ENCODE results near the gene AP5S1. TPM values are rescaled to one million over a fixed set of nuclear protein-coding genes. Genes with fewer than 3 reads are reported as not detected.

The AP5S1 gene
- total and polyA plus RNA-seq, 9 of the 15 experiments (the other 6 are each of a cell fraction or from before 2014, with no cell fraction given) = 2.6 to 8.8 (median 4.4) TPM

DNA sequence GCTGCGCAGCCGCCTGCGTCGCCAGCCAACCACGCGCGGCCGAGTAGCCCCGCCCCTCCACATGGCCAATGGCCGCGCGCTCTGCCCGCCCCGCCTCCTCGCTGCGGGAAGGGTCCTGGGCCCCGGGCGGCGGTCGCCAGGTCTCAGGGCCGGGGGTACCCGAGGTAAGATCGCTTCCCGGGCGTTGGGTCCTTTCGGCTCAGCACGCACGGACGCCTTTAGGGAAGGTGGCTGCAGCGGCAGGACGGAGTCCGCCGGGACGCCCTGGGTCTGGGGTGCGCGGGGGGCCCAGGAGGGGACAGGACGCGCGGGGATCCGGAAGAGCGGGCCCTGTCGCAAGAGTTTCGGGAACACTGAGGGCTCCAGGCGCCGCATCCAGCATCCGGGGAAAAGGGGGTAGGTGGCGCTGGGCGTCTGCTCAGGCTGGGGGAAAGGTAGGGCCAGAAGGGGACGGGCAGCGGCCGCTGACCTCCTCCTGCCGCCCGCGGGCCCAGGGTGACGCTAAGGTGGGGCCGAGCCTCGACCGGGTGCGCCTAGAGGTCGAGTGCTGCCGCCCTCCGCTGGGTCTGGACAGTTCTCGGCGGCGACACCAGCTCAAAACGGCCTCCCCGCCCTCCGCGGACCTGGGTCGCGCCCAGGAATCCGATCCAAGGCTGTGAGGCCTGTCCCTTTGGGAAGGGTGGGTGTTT, 26.5 kb downstream of the AP5S1 start, which contains the start of gene MAVS (continued):
- TF ChIP-seq FOXJ2 (tag; IDR thresholded peaks at IDR 0.05) (no peak), ZNF12 (CRISPR knock-in tag; IDR thresholded peaks at IDR 0.05) (no peak; the same call in 1 of the 2 replicates), SNIP1 (IDR thresholded peaks at IDR 0.05; ENCODE audit: low read depth) (no peak), ZBTB8A (IDR thresholded peaks at IDR 0.05; ENCODE audit: partially characterized antibody) (no peak), TRIM24 (IDR thresholded peaks at IDR 0.05) (no peak), CREM (IDR thresholded peaks at IDR 0.05; ENCODE audit: low read depth) (peak; percentile 40; the same call in 1 of the 2 replicates), ZNF586 (CRISPR knock-in tag; conservative IDR thresholded peaks at IDR 0.05) (no peak), TEAD2 (tag; IDR thresholded peaks at IDR 0.05) (no peak), CHD1 (IDR thresholded peaks at IDR 0.05; ENCODE audit: low read length) (no peak), ZFX (CRISPR knock-in tag; IDR thresholded peaks at IDR 0.05) (peak; percentile 97), GABPA (tag; conservative IDR thresholded peaks at IDR 0.05; ENCODE audit: low read depth) (0 out of 2 replicates have a peak, but pooled peaks have one; percentile 35), SIN3A (IDR thresholded peaks at IDR 0.05; ENCODE audit: borderline replicate concordance in 2 of 2, control insufficient read depth in 1 of 2, low read depth in 2 of 2, low read length in 2 of 2) (peak in 1 of 2 experiments; percentile 63; a peak in 1 of 4 replicates)
- TF ChIP-seq, protein P1, sequence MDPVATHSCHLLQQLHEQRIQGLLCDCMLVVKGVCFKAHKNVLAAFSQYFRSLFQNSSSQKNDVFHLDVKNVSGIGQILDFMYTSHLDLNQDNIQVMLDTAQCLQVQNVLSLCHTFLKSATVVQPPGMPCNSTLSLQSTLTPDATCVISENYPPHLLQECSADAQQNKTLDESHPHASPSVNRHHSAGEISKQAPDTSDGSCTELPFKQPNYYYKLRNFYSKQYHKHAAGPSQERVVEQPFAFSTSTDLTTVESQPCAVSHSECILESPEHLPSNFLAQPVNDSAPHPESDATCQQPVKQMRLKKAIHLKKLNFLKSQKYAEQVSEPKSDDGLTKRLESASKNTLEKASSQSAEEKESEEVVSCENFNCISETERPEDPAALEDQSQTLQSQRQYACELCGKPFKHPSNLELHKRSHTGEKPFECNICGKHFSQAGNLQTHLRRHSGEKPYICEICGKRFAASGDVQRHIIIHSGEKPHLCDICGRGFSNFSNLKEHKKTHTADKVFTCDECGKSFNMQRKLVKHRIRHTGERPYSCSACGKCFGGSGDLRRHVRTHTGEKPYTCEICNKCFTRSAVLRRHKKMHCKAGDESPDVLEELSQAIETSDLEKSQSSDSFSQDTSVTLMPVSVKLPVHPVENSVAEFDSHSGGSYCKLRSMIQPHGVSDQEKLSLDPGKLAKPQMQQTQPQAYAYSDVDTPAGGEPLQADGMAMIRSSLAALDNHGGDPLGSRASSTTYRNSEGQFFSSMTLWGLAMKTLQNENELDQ (CRISPR knock-in tag; IDR thresholded peaks at IDR 0.05; ENCODE audit: borderline replicate concordance) = 0 out of 2 replicates have a peak, but pooled peaks have one; percentile 30
- TF ChIP-seq, protein P2, sequence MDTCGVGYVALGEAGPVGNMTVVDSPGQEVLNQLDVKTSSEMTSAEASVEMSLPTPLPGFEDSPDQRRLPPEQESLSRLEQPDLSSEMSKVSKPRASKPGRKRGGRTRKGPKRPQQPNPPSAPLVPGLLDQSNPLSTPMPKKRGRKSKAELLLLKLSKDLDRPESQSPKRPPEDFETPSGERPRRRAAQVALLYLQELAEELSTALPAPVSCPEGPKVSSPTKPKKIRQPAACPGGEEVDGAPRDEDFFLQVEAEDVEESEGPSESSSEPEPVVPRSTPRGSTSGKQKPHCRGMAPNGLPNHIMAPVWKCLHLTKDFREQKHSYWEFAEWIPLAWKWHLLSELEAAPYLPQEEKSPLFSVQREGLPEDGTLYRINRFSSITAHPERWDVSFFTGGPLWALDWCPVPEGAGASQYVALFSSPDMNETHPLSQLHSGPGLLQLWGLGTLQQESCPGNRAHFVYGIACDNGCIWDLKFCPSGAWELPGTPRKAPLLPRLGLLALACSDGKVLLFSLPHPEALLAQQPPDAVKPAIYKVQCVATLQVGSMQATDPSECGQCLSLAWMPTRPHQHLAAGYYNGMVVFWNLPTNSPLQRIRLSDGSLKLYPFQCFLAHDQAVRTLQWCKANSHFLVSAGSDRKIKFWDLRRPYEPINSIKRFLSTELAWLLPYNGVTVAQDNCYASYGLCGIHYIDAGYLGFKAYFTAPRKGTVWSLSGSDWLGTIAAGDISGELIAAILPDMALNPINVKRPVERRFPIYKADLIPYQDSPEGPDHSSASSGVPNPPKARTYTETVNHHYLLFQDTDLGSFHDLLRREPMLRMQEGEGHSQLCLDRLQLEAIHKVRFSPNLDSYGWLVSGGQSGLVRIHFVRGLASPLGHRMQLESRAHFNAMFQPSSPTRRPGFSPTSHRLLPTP (IDR thresholded peaks at IDR 0.05; ENCODE audit: borderline replicate concordance, extremely low read depth, insufficient read length) = no peak
- TF ChIP-seq, protein P3, sequence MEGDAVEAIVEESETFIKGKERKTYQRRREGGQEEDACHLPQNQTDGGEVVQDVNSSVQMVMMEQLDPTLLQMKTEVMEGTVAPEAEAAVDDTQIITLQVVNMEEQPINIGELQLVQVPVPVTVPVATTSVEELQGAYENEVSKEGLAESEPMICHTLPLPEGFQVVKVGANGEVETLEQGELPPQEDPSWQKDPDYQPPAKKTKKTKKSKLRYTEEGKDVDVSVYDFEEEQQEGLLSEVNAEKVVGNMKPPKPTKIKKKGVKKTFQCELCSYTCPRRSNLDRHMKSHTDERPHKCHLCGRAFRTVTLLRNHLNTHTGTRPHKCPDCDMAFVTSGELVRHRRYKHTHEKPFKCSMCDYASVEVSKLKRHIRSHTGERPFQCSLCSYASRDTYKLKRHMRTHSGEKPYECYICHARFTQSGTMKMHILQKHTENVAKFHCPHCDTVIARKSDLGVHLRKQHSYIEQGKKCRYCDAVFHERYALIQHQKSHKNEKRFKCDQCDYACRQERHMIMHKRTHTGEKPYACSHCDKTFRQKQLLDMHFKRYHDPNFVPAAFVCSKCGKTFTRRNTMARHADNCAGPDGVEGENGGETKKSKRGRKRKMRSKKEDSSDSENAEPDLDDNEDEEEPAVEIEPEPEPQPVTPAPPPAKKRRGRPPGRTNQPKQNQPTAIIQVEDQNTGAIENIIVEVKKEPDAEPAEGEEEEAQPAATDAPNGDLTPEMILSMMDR (IDR thresholded peaks at IDR 0.05 in 2 of 3, conservative IDR thresholded peaks at IDR 0.05 in 1 of 3; ENCODE audit: insufficient read depth in 2 of 3, low read depth in 1 of 3, low read length in 3 of 3) = peak in 2 of 3 experiments; percentile 32 to 38; a peak in 3 of 6 replicates
- TF ChIP-seq, protein P4, sequence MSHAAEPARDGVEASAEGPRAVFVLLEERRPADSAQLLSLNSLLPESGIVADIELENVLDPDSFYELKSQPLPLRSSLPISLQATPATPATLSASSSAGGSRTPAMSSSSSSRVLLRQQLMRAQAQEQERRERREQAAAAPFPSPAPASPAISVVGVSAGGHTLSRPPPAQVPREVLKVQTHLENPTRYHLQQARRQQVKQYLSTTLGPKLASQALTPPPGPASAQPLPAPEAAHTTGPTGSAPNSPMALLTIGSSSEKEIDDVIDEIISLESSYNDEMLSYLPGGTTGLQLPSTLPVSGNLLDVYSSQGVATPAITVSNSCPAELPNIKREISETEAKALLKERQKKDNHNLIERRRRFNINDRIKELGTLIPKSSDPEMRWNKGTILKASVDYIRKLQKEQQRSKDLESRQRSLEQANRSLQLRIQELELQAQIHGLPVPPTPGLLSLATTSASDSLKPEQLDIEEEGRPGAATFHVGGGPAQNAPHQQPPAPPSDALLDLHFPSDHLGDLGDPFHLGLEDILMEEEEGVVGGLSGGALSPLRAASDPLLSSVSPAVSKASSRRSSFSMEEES (CRISPR knock-in tag; IDR thresholded peaks at IDR 0.05) = no peak

Data from K562 (cell line).